Dermis microvascular lymphatic vessel endothelial cell (primary cell): ENCODE results near the gene GPR156. TPM values are rescaled to one million over a fixed set of nuclear protein-coding genes. Genes with fewer than 3 reads are reported as not detected.

Experiments used
- DNase-seq, 2 donors: peaks; one replicate each; pipeline versions ENCODE4 v3.0.0 to v3.0.0-alpha.2; 2010; ENCODE audit warnings: low read depth in 2 of 2
- total RNA-seq: library from RNA; depleted of rRNA; stranded (reverse); fragments of >200 nt; gene quantifications from 2 replicates; pipeline ENCODE4 v1.2.1, GENCODE V29; 2014

Gene GPR156
- total RNA-seq, 1 donor from 2014 or later: under 0.01 TPM

GRCh38 chr3:120196812-120197211, 88.2 kb downstream of the GPR156 start:
- no peak for DNase-seq

DNA sequence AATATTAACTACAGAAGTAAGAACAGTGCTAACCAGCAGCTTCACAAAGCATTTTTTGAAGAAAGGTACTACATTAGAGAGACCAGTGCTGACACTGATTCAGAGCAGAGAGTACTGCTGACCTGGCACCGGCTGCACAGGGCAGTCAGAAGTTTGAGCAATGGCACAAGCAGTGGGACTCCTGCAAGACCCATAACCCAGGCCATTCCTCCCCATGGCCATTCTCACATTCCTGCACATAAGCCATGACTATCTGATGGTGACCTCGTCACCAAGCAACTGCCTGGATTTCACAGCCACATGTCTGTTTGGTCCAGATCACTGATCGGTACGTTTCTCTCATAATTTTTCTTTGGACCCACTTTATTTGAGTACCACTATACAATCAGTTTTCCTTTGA, 88.7 kb downstream of the GPR156 start:
- DNase-seq: no peak

DNA sequence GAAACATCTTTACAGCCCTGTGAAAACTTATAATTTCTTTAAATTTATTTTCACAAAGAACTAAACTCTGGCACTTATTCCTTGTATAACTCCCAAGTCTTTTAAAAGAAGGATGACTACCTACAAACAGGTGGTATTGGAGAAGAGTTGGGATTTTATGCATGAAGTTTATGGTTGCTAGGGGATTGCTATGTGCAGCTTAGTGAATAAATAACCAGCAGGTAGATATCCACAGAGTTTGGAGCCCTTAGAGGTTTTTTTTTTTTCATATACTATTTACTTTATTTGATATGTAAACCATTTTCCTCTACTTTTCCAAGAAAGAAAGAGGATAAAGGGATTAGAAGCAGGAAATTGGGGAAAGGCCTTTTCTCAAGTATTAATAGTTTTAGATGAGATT, 91.5 kb downstream of the GPR156 start:
- DNase-seq: no peak

- no peak for DNase-seq
Observed at GRCh38 chr3:120192579-120192978, 92.4 kb downstream of the GPR156 start.

DNA sequence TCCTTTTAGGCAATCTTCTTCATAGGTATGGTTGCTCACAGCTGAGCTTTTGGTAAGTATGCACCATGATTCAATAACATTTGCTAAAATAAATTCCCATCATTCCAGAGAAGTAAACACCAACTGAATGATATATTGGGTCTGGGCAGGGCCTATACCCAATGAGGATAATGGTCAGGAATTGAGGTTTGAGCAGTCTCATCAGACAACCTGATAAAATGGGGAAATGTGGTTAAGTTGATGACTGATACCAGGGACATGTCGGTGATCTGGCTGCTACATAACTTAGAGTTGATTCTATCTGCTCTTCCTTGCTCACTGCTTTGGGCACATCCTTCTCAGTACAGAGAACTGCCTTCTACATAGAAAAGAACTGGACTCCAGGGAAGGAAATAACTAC, 92.9 kb downstream of the GPR156 start:
- no peak for DNase-seq

- peak; percentile 35 to 53 for DNase-seq
Observed at GRCh38 chr3:120182613-120183511, 102.2 kb downstream of the GPR156 start.

- DNase-seq: no peak
Observed at GRCh38 chr3:120181632-120182031, 103.4 kb downstream of the GPR156 start.

DNA sequence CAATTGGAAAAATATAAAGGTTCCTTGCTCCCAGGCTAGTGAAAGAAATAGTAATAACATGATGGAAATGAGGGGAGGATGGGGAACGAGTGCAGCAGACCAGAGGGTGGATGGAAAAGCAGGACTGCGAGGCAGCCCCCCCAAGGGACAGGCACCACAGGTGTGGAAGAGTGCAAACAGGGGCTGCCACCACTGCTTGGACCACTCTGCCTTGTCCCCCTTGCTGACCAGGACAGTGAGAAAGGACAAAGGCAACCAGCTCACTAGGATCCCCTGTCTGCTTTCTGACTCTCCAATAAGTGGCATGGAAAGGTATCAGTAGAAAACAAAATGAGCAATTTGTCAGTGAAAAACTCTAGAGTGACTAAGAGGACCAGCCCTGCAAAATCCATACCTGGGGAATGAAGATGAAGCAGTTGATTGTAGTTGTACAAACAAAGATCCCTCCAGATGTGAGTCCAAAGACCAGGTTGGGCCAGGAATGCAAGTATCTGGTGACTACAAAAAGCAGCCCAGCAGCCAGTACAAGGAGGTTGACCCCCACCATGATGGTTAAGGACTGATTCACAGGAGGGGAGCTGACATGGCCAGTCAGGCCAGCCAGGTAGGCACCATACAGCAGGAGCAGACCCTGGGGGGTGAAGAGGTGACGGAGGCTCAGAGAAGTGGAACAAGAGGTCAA, 104.2 kb downstream of the GPR156 start:
- DNase-seq: no peak

GRCh38 chr3:120177707-120178306, 107.2 kb downstream of the GPR156 start:
- DNase-seq: no peak

DNA sequence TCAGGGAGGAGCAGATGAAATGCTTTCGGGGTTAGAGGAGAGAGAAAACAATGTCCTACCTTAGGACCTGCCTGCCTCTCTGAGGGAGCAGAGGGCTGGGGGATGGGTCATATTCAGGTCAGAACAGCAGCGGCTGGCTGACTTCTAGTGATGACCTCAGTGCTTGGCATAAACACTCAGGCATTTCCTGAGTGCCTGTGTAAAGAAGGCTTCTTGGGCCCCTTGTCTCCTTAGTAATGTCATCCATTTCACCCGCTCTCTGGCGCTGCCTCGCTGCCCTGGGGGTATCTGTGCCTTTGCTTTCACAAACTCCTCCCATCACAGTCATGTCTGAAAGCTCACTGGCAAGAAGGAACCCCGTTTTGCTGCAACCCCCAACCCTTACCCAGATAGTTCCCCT, 107.9 kb downstream of the GPR156 start:
- DNase-seq: peak in 1 of 2 donors; percentile 64

DNA sequence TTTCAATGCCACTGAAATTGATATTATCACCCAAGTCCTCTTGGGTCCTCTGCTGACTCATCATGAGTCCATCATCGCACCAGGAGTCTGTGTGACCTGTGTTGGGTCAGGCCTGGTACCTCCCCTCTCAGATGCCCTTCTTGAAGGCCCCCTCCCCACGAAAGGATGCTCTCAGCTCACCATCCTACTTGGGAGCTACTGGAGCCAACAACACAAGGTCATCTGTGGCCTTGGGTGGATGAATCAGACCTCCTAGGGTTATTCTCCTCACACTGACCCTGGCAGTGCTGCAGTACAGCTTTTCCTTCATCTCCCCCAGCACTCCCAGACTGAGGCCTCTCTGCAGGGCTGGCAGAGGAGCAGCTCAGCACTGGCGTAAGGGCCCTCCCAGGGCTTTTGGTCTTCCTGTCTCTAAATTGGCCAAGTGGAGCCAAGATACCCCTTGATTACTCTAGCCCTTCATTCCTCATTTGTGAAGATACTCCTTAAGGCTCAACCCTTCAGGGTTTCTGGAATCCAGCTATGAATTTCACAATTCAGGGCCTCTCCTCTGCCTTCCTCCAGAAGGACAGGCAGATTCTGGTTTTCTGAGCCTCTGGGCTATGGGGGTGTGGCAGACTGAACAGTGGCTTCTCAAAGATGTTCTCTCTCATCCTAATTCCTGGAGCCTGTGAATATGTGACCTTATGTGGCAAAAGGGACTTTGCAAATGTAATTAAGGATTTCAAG, 110.0 kb downstream of the GPR156 start:
- DNase-seq: no peak

DNA sequence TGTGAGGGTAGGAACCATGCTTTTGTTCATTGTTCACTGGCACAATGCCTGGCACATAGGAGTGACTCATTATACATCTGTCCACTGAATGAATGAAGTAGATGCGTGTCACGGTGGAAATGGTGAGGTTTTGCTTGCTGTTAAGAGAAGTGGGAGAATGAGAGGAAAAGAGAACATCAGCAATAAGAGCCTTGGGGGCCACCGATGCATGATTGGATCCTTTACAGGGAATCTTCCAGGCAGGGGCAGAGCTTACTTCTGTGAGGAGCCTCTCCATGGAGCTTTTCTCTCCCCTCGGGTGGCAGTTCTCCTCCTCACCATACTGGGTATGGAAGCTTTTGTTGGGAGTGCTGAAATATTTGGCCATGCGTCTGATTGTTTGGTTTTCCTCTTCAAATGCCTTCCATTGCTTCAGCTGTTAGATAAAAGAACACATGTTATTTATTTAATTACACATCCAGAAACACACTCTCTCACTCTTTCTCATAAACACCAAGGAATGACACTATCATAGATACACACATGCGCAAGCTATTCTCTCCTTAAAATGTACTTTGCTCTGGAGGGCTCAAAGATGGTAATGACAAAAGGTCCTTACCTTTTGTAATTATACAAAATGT, 111.9 kb downstream of the GPR156 start:
- DNase-seq: no peak

- DNase-seq: no peak
Observed at GRCh38 chr3:120172070-120172469, 113.0 kb downstream of the GPR156 start.

- DNase-seq: no peak
Observed at GRCh38 chr3:120171134-120171873, 113.7 kb downstream of the GPR156 start.

DNA sequence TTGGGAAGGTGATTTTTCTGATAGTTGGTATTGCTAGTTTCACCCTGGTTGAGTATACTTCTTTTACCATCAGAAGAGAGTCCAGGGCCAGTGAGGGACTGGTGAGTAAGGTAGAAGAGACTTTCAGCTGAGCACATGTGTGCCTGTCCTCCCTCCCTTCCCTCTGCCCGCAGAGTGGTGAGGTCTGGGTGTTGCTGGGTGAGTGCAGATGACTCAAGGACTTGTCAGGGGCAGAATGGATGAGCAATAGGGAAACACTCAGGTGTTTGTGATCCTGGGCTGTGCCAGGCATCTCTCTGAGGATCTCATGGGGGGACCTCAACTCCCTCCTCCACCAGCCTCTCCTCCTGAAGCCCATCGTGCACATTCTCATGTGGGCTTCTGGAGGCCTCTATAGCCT, 114.8 kb downstream of the GPR156 start:
- no peak for DNase-seq

- DNase-seq: no peak
Observed at GRCh38 chr3:120169407-120169806, 115.6 kb downstream of the GPR156 start.

DNA sequence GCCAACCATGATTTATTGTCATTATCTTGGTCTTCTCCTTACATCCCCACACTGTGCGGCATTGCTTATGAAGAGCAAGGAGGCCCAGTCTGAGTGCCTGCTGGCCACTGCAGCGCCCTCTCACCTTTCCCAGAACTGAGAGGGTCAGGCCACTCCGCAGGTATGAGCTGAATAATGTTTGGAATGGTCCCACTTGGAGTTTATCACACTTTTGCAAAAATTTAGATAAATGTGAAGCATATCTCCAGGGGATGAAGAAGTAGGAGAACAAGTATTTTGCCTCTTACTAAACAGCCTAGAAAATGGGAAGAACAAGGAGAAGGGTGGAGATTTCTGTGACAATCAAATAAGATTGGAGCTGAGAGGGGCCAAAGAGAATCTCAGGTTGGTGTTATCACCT, 116.4 kb downstream of the GPR156 start:
- DNase-seq: no peak

DNA sequence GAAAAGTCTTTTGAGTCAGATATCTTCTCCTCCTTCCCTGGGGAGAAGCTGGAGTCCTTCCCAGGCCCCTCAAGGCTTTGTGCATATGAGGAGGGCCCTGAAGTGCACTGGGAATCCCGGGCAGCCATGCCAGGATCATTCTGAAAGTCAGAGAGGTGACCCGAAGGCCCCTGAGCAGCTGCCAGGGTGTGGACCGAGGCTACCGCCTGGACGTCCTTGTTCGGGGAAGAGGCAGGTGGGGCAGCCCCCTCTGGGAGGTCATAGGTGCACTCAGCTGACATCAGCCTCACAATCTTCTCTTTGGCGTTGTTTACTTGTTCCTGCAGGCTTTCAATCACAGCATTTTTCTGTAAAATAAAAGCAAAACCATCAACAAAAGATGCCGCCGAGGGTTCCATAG, 117.0 kb downstream of the GPR156 start:
- no peak for DNase-seq

DNA sequence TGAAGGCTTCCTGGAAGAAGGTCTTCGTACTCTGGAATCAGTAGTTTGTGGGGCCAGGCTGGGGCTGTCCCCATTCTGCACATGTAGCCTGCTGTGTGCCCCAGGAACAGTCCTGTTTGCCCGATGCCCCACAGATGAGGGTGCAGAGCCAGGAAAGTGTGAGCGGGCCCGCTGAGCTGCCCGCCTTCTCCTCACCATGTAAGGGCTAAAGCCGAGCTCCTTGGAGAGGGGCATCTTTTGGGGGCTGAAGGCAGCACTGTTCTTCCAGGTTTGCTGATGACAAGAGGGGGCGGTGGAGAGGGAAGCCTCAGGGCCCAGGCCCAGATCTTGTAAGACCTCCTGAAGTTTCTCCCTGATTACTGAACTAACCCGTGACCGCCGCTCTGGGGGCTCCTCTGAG, 117.5 kb downstream of the GPR156 start:
- DNase-seq: no peak

- no peak for DNase-seq
Observed at GRCh38 chr3:120163816-120164215, 121.2 kb downstream of the GPR156 start.

DNA sequence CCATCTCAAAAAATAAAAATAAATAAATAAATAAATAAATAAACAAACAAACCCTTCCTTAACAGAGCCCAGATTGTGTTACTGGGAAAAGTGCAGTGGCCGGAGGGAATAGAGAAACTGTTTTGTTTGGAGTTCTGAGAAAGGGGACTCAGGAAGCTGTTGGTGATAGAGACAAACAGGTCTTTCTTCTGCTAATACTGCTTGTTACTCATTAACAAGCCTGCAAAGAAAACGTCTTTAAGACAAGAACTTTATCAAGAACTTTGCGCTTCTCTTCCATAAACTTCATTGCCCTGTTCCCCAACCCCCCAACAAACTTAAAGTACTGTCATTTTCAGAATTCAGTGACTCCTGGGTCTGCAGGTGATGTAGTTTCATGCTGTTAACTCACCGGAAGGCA, 122.0 kb downstream of the GPR156 start:
- no peak for DNase-seq
